Uterus (tissue), 4 donors: ENCODE data around the gene MCCC2. TPM values are rescaled to one million over a fixed set of nuclear protein-coding genes. Genes with fewer than 3 reads are reported as not detected.
"Not testable (repeated sequence)": the region's sequence is repeated elsewhere in the genome, so short reads cannot be mapped to it uniquely, and the experiment has no call there.

Source experiments
- DNase-seq, 2 donors: peaks; one replicate each; pipeline ENCODE4 v3.0.0-alpha.2; 2019 to 2020
- H3K27ac ChIP-seq, 2 donors: fragments of 200-600 bp; sonication (generic); 1 replicate in 1 of 2; 2 replicates in 1 of 2; pipeline ENCODE4 v1.5.1; 2016 to 2018
- H3K27me3 ChIP-seq, 2 donors: fragments of 200-600 bp; sonication (generic); one replicate each; pipeline ENCODE4 v1.5.1; 2018 to 2019; ENCODE audit warnings: control low read depth in 1 of 2
- H3K36me3 ChIP-seq, 2 donors: fragments of 200-600 bp; sonication (generic); one replicate each; pipeline ENCODE4 v1.5.1; 2019; ENCODE audit warnings: control low read depth in 1 of 2
- H3K4me1 ChIP-seq, 2 donors: fragments of 200-600 bp; sonication (generic); one replicate each; pipeline ENCODE4 v1.5.1; 2018 to 2019; ENCODE audit warnings: control low read depth in 1 of 2
- H3K4me3 ChIP-seq, 2 donors: fragments of 200-600 bp; sonication (generic); 1 replicate in 1 of 2; 2 replicates in 1 of 2; pipeline ENCODE4 v1.5.1; 2018 to 2019; ENCODE audit warnings: mild to moderate bottlenecking in 1 of 2
- H3K9me3 ChIP-seq, 2 donors: fragments of 200-600 bp; sonication (generic); one replicate each; pipeline ENCODE4 v1.5.1; 2019; ENCODE audit warnings: control low read depth in 1 of 2
- POLR2A ChIP-seq, 2 donors: fragments of 450-650 bp; IDR thresholded peaks; one replicate each; pipeline ENCODE4 v1.6.1; 2016; ENCODE audit warnings: antibody characterized with exemption in 2 of 2, mild to moderate bottlenecking in 1 of 2, moderate library complexity in 1 of 2
- intact Hi-C: fragments of 100-400 bp; cut with DNase I; formaldehyde crosslinking; loops from one replicate; pipeline ENCODE4 v1.15.1; 2023; ENCODE audit warnings: low total_unique reads
- total RNA-seq, 4 donors: library from RNA; depleted of rRNA in 3 of 4; stranded (reverse); fragments of >200 nt in 3 of 4; gene quantifications; one replicate each; pipeline versions ENCODE4 v1.1.0 to v1.2.4, GENCODE V29; 2014 to 2023
- TF ChIP-seq, protein P1 (sequence below), 4 experiments: fragments of 200-600 bp in 2 of 4; fragments of 450-650 bp in 2 of 4; sonication (generic) in 2 of 4; IDR thresholded peaks; one replicate each; pipeline ENCODE4 v1.5.1; 2016 to 2019; ENCODE audit warnings: antibody characterized with exemption in 4 of 4, mild to moderate bottlenecking in 2 of 4, moderate library complexity in 1 of 4
- donor health status: DM: yes; HTN: yes; CAD: no.

MCCC2 gene
- total RNA-seq, 4 donors from 2014 or later = 19.4 to 40.6 (median 30.4) TPM

DNA sequence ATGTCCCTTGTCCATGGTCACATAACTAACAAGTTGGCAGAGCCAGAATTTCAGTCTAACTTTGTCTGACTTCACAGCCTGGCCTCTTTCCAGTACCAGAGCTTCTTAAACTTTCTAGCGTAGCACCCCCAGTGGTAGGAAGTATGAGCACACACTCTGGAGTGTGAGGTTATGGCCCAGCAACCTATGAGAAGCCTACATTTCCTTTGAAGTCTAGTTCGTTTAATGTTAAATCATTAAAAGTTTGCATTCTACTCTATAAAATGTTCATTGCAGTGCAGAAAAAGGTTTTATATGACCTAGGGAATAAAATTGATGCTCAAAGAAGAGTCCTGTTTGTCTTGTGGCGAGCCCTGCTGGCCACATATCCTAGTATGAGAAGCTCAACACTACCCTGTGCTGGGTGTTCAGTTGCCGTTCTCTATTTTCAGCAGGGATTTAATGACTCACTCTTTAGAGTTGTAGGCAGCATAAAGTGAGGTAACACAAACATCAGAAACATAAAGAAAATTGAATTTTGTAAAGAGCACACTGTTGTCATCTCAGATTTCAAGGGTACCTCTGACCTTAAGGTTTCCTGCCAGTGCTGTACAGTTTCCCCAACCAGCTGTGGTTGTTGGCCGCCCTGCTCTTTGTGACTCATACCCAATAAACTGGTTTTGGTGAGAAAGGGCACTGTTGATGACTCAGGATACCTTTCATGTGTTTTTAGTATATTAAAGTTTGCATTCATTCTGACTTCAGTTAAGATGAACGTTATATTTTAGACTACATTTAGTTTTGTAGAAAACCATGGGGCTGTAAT, 14.3 kb downstream of the MCCC2 start:
- H3K9me3 ChIP-seq = no peaks in the 10 kb centered on the region
- H3K4me3 ChIP-seq = no peak overlapping the region
- TF ChIP-seq, protein P1, sequence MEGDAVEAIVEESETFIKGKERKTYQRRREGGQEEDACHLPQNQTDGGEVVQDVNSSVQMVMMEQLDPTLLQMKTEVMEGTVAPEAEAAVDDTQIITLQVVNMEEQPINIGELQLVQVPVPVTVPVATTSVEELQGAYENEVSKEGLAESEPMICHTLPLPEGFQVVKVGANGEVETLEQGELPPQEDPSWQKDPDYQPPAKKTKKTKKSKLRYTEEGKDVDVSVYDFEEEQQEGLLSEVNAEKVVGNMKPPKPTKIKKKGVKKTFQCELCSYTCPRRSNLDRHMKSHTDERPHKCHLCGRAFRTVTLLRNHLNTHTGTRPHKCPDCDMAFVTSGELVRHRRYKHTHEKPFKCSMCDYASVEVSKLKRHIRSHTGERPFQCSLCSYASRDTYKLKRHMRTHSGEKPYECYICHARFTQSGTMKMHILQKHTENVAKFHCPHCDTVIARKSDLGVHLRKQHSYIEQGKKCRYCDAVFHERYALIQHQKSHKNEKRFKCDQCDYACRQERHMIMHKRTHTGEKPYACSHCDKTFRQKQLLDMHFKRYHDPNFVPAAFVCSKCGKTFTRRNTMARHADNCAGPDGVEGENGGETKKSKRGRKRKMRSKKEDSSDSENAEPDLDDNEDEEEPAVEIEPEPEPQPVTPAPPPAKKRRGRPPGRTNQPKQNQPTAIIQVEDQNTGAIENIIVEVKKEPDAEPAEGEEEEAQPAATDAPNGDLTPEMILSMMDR (IDR thresholded peaks at IDR 0.05) = peak in 3 of 4 experiments; percentile 16 to 36 (median 32)
- TF ChIP-seq POLR2A (IDR thresholded peaks at IDR 0.05) = no peak
- H3K27ac ChIP-seq = no peak overlapping the region
- peak in 1 of 2 donors; percentile 51 for DNase-seq
- H3K4me1 ChIP-seq = no peaks in the 10 kb centered on the region
- intact Hi-C loops = no loop called here
- no peaks in the 10 kb centered on the region for H3K36me3 ChIP-seq
- no peaks in the 10 kb centered on the region for H3K27me3 ChIP-seq

GRCh38 chr5:71609916-71610315, 22.8 kb downstream of the MCCC2 start:
- intact Hi-C loops, H3K27me3 ChIP-seq, DNase-seq, H3K4me3 ChIP-seq, H3K27ac ChIP-seq, H3K36me3 ChIP-seq, H3K9me3 ChIP-seq, H3K4me1 ChIP-seq: not testable (repeated sequence)

GRCh38 chr5:71615809-71616208, 28.7 kb downstream of the MCCC2 start:
- no peak overlapping the region for H3K4me3 ChIP-seq
- TF ChIP-seq POLR2A (IDR thresholded peaks at IDR 0.05) = no peak
- TF ChIP-seq, protein P1 (IDR thresholded peaks at IDR 0.05) = no peak
- no peaks in the 10 kb centered on the region for H3K36me3 ChIP-seq
- no peak overlapping the region for H3K27ac ChIP-seq
- H3K4me1 ChIP-seq = no peaks in the 10 kb centered on the region
- no peaks in the 10 kb centered on the region for H3K27me3 ChIP-seq
- intact Hi-C loops = no loop called here
- no peaks in the 10 kb centered on the region for H3K9me3 ChIP-seq
- DNase-seq = no peak

DNA sequence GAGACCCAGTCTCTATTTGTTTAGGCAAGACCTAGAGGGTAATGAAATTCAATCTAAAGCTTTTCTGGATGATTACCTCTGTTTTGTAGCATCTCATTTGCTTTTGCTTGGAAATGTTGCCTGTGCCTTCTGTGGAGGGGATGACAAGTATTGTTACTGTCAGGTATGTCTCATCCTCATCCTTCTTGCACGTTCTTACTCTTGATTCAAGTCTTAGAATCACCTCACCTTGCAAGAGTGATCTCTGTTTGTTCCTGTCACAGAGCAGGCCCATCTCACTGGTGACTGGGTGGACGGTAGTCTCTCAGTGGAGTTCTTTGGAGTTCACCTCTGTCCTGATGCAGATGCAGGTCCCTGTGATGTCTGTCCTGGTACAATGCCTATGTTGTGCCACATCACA, 33.5 kb downstream of the MCCC2 start:
- intact Hi-C loops = no loop called here
- Histone ChIP-seq H3K4me3 (no peak overlapping the region), H3K9me3 (no peaks in the 10 kb centered on the region), H3K36me3 (no peaks in the 10 kb centered on the region), H3K27me3 (no peaks in the 10 kb centered on the region), H3K4me1 (no peaks in the 10 kb centered on the region), H3K27ac (no peak overlapping the region)
- no peak for TF ChIP-seq POLR2A (IDR thresholded peaks at IDR 0.05)
- TF ChIP-seq, protein P1 (IDR thresholded peaks at IDR 0.05) = no peak
- no peak for DNase-seq

DNA sequence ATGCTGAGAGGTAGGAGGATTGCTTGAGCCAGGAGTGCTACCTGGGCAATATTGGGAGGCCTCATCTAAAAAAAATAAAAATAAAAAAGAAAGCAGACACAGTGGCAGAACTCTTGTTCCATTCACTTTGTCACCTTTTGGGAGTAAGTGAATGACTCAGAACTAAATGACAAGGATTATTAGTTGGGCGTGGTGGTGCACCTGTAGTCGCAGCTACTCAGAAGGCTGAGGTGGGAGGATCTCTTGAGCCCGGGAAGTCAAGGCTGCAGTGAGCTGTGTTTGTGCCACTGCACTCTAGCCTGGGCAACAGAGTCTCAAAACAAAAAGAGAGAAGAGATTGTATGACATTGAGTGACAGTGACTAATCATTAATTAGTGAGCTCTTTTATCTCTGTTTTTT, 34.1 kb downstream of the MCCC2 start:
- no peaks in the 10 kb centered on the region for H3K27me3 ChIP-seq
- DNase-seq = no peak
- H3K9me3 ChIP-seq = no peaks in the 10 kb centered on the region
- H3K4me3 ChIP-seq = no peak overlapping the region
- TF ChIP-seq, protein P1 (IDR thresholded peaks at IDR 0.05) = no peak
- no peak for TF ChIP-seq POLR2A (IDR thresholded peaks at IDR 0.05)
- intact Hi-C loops = no loop called here
- no peak overlapping the region for H3K27ac ChIP-seq
- no peaks in the 10 kb centered on the region for H3K4me1 ChIP-seq
- no peaks in the 10 kb centered on the region for H3K36me3 ChIP-seq
